Adrenal gland (tissue), 5 donors: Measurements from ENCODE around the gene LPCAT1.

Experiments used
- CTCF ChIP-seq, 6 experiments: fragments of 450-650 bp in 4 of 6; fragments of 200-600 bp in 2 of 6; sonication (generic) in 1 of 6; IDR thresholded peaks; 1 replicate in 5 of 6; 2 replicates in 1 of 6; pipeline versions ENCODE4 v1.5.1 to v1.8.0; 2016 to 2021; ENCODE audit warnings: antibody characterized with exemption in 6 of 6, mild to moderate bottlenecking in 2 of 6, moderate library complexity in 1 of 6
- POLR2A ChIP-seq, 2 donors: fragments of 450-650 bp; IDR thresholded peaks; one replicate each; pipeline ENCODE4 v1.6.1; 2017; ENCODE audit warnings: antibody characterized with exemption in 2 of 2, mild to moderate bottlenecking in 2 of 2, moderate library complexity in 1 of 2
- donor health status: DM: no; HTN: no; CAD: no.

- TF ChIP-seq CTCF (IDR thresholded peaks at IDR 0.05) (no peak), POLR2A (IDR thresholded peaks at IDR 0.05) (no peak)
Observed at GRCh38 chr5:1499851-1500250, 23.9 kb downstream of the LPCAT1 start.
